Measurements from ENCODE around the gene SYNGR4.
A peak's percentile ranks its signal among the peaks of the same experiment; 100 is the strongest.

Gene SYNGR4

GRCh38 chr19:48418317-48419064, 54.3 kb downstream of the SYNGR4 start:
- no peak overlapping the region for H3K4me3 ChIP-seq (ENCODE audit: extremely low read depth, insufficient read depth, low read length, poor library complexity, severe bottlenecking)
- WGBS, 2 experiments (ENCODE audit: insufficient coverage in 2 of 2), result 85 to 90% methylated on average over 4 to 6 of the region's 6 CpGs
- no peaks in the 10 kb centered on the region for H3K9me3 ChIP-seq (ENCODE audit: control insufficient read depth, low read length)
- H3K36me3 ChIP-seq (ENCODE audit: control insufficient read depth, insufficient read depth, low read length), result peaks cover 5% of the 10 kb centered on the region
- peak overlapping the region; percentile 23 for H3K27ac ChIP-seq (ENCODE audit: low read depth, low read length, severe bottlenecking)
- peaks cover 16% of the 10 kb centered on the region for H3K4me1 ChIP-seq (ENCODE audit: control insufficient read depth, insufficient read depth, low read length, poor library complexity, severe bottlenecking)

DNA sequence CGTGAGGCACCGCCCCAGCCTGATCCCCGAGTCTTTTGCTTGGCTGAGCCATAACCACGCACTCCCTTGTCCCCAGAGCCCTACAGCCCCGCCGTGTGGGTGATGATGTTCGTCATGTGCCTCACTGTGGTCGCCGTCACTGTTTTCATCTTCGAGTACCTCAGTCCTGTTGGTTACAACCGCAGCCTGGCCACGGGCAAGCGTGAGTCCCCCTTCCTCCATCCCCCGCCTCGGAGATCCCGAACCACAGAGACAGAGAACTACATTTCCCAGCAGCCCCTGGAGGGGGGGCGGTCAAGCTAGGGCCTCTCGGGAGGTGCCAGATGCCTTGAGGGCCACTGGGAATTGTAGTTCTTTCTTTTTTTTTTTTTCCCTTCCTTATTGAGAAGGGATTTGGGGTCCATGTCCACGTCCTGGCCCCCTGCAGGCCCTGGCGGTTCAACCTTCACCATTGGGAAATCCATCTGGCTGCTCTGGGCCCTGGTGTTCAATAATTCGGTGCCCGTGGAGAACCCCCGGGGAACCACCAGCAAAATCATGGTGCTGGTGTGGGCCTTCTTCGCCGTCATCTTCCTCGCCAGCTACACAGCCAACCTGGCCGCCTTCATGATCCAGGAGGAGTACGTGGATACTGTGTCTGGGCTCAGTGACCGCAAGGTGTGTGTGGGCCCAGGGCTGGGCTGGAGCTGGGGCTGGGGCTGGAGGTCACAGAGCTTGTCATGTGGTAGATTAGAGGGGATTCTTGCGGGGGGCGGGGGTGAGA, 55.2 kb downstream of the SYNGR4 start:
- no peaks in the 10 kb centered on the region for H3K9me3 ChIP-seq (ENCODE audit: control insufficient read depth, low read length)
- H3K4me1 ChIP-seq (ENCODE audit: control insufficient read depth, insufficient read depth, low read length, poor library complexity, severe bottlenecking), result peaks cover 7% of the 10 kb centered on the region
- no peak overlapping the region for H3K27ac ChIP-seq (ENCODE audit: low read depth, low read length, severe bottlenecking)
- 78 to 89% methylated on average over 16 to 26 of the region's 31 CpGs for WGBS, 2 experiments (ENCODE audit: insufficient coverage in 2 of 2)
- H3K4me3 ChIP-seq (ENCODE audit: extremely low read depth, insufficient read depth, low read length, poor library complexity, severe bottlenecking), result no peak overlapping the region
- peaks cover 5% of the 10 kb centered on the region for H3K36me3 ChIP-seq (ENCODE audit: control insufficient read depth, insufficient read depth, low read length)

GRCh38 chr19:48421548-48421947, 57.4 kb downstream of the SYNGR4 start:
- peaks cover 5% of the 10 kb centered on the region for H3K36me3 ChIP-seq (ENCODE audit: control insufficient read depth, insufficient read depth, low read length)
- no peaks in the 10 kb centered on the region for H3K9me3 ChIP-seq (ENCODE audit: control insufficient read depth, low read length)
- no peak overlapping the region for H3K27ac ChIP-seq (ENCODE audit: low read depth, low read length, severe bottlenecking)
- H3K4me1 ChIP-seq (ENCODE audit: control insufficient read depth, insufficient read depth, low read length, poor library complexity, severe bottlenecking), result peaks cover 15% of the 10 kb centered on the region
- no peak overlapping the region for H3K4me3 ChIP-seq (ENCODE audit: extremely low read depth, insufficient read depth, low read length, poor library complexity, severe bottlenecking)
- WGBS, 2 experiments (ENCODE audit: insufficient coverage in 2 of 2), result 88% methylated on average over 9 to 15 of the region's 16 CpGs

GRCh38 chr19:48424694-48425219, 60.6 kb downstream of the SYNGR4 start:
- H3K4me1 ChIP-seq (ENCODE audit: control insufficient read depth, insufficient read depth, low read length, poor library complexity, severe bottlenecking), result peaks cover 11% of the 10 kb centered on the region
- no peaks in the 10 kb centered on the region for H3K9me3 ChIP-seq (ENCODE audit: control insufficient read depth, low read length)
- peak overlapping the region; percentile 90 for H3K27ac ChIP-seq (ENCODE audit: low read depth, low read length, severe bottlenecking)
- 18 to 46% methylated on average over 6 to 8 of the region's 8 CpGs for WGBS, 2 experiments (ENCODE audit: insufficient coverage in 2 of 2)
- peaks cover 5% of the 10 kb centered on the region for H3K36me3 ChIP-seq (ENCODE audit: control insufficient read depth, insufficient read depth, low read length)
- no peak overlapping the region for H3K4me3 ChIP-seq (ENCODE audit: extremely low read depth, insufficient read depth, low read length, poor library complexity, severe bottlenecking)

Data from mesodermal cell (in vitro differentiated cells).